GM19397 (cell line): ENCODE measurements around the gene ABLIM1.

Experiments used
- ATAC-seq: cut with Tn5 transposase; IDR thresholded peaks from one replicate; pipeline ENCODE4 v1.9.1; 2021; ENCODE audit warnings: mild to moderate bottlenecking, moderate library complexity; ENCODE audit not compliant: unreplicated experiment

ABLIM1 gene

GRCh38 chr10:114523876-114524275 is 134.2 kb downstream of the ABLIM1 start:
- ATAC-seq: no peak

GRCh38 chr10:114521255-114521654 is 136.8 kb downstream of the ABLIM1 start:
- ATAC-seq: no peak

- no peak for ATAC-seq
Measured at GRCh38 chr10:114520453-114520852, 137.6 kb downstream of the ABLIM1 start.

GRCh38 chr10:114519756-114520293 is 138.2 kb downstream of the ABLIM1 start:
- no peak for ATAC-seq

GRCh38 chr10:114519306-114519669 is 138.8 kb downstream of the ABLIM1 start:
- ATAC-seq: no peak

- no peak for ATAC-seq
Measured at GRCh38 chr10:114518401-114519305, 139.4 kb downstream of the ABLIM1 start.

GRCh38 chr10:114517368-114518250 is 140.5 kb downstream of the ABLIM1 start:
- no peak for ATAC-seq

GRCh38 chr10:114516356-114516755 is 141.7 kb downstream of the ABLIM1 start:
- no peak for ATAC-seq

- no peak for ATAC-seq
Measured at GRCh38 chr10:114515298-114515914, 142.7 kb downstream of the ABLIM1 start.

GRCh38 chr10:114513381-114513792 is 144.7 kb downstream of the ABLIM1 start:
- ATAC-seq: no peak

- ATAC-seq: no peak
Measured at GRCh38 chr10:114511881-114512280, 146.2 kb downstream of the ABLIM1 start.

- no peak for ATAC-seq
Measured at GRCh38 chr10:114508376-114508775, 149.7 kb downstream of the ABLIM1 start.

GRCh38 chr10:114507449-114507848 is 150.6 kb downstream of the ABLIM1 start:
- ATAC-seq: no peak

GRCh38 chr10:114506871-114507385 is 151.1 kb downstream of the ABLIM1 start:
- no peak for ATAC-seq

- ATAC-seq: no peak
Measured at GRCh38 chr10:114504769-114505579, 153.1 kb downstream of the ABLIM1 start.

- ATAC-seq: no peak
Measured at GRCh38 chr10:114502074-114502473, 156.0 kb downstream of the ABLIM1 start.

GRCh38 chr10:114501650-114502049 is 156.4 kb downstream of the ABLIM1 start:
- ATAC-seq: no peak

GRCh38 chr10:114500643-114501042 is 157.4 kb downstream of the ABLIM1 start:
- ATAC-seq: no peak

GRCh38 chr10:114499630-114500190 is 158.4 kb downstream of the ABLIM1 start:
- no peak for ATAC-seq

GRCh38 chr10:114499116-114499515 is 159.0 kb downstream of the ABLIM1 start:
- peak; percentile 14 for ATAC-seq
